AG09309 (cell line): ENCODE data around the gene SPATA33.

ENCODE experiments used
- DNase-seq: peaks from one replicate; pipeline ENCODE4 v3.0.0-alpha.2; 2010; ENCODE audit warnings: low read depth
- H3K4me3 ChIP-seq: 2 replicates; pipeline ENCODE4 v1.5.1; 2011; ENCODE audit warnings: mild to moderate bottlenecking, low read depth, low read length, moderate library complexity; ENCODE audit not compliant: control insufficient read depth
- TF ChIP-seq, protein P1 (sequence below): IDR thresholded peaks from 2 replicates; pipeline ENCODE4 v1.5.1; 2011; ENCODE audit warnings: mild to moderate bottlenecking, low read depth, low read length, inconsistent platforms; ENCODE audit not compliant: insufficient read depth, control insufficient read depth; ENCODE audit errors: missing control alignments

SPATA33 gene

GRCh38 chr16:89619840-89620239 is 37.8 kb upstream of the SPATA33 start:
- no peak overlapping the region for H3K4me3 ChIP-seq
- TF ChIP-seq, protein P1, sequence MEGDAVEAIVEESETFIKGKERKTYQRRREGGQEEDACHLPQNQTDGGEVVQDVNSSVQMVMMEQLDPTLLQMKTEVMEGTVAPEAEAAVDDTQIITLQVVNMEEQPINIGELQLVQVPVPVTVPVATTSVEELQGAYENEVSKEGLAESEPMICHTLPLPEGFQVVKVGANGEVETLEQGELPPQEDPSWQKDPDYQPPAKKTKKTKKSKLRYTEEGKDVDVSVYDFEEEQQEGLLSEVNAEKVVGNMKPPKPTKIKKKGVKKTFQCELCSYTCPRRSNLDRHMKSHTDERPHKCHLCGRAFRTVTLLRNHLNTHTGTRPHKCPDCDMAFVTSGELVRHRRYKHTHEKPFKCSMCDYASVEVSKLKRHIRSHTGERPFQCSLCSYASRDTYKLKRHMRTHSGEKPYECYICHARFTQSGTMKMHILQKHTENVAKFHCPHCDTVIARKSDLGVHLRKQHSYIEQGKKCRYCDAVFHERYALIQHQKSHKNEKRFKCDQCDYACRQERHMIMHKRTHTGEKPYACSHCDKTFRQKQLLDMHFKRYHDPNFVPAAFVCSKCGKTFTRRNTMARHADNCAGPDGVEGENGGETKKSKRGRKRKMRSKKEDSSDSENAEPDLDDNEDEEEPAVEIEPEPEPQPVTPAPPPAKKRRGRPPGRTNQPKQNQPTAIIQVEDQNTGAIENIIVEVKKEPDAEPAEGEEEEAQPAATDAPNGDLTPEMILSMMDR: no peak
- DNase-seq: no peak

GRCh38 chr16:89620406-89620841 is 37.2 kb upstream of the SPATA33 start:
- TF ChIP-seq, protein P1: no peak
- H3K4me3 ChIP-seq: no peak overlapping the region
- DNase-seq: no peak

DNA sequence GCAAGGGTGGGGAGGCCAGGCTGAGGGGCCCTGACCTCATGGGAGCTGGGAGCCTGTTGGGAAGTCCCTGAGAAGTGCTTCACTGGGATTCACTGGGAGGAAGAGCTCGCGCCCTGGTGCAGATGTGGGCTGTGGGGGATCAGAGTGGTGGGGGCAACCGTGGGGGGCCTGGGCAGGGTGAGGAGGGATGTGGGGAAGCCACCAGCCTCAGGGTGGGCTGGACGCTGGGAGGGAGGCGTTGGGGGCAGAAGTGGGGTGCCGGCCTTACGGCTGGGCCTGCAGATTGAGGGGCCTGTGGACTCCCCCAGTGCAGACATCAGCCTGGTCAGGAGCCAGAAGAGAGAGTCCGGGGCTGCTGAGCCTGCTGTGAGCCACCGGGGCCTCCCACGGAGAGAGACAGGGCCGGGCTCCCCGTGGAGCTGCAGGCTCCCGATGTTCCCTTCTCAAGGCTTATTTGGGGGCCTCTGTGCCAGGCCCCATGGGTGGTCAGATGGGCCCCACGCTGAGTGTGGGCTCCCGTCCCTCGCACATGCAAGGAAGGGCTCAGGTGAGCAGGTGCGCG is 36.4 kb upstream of the SPATA33 start:
- TF ChIP-seq, protein P1: no peak
- H3K4me3 ChIP-seq: no peak overlapping the region

GRCh38 chr16:89621698-89622409 is 35.8 kb upstream of the SPATA33 start:
- TF ChIP-seq, protein P1: no peak
- H3K4me3 ChIP-seq: no peak overlapping the region
- DNase-seq: no peak

More for the DNA sequence above, 36.4 kb upstream of the SPATA33 start:
- no peak for DNase-seq

DNA sequence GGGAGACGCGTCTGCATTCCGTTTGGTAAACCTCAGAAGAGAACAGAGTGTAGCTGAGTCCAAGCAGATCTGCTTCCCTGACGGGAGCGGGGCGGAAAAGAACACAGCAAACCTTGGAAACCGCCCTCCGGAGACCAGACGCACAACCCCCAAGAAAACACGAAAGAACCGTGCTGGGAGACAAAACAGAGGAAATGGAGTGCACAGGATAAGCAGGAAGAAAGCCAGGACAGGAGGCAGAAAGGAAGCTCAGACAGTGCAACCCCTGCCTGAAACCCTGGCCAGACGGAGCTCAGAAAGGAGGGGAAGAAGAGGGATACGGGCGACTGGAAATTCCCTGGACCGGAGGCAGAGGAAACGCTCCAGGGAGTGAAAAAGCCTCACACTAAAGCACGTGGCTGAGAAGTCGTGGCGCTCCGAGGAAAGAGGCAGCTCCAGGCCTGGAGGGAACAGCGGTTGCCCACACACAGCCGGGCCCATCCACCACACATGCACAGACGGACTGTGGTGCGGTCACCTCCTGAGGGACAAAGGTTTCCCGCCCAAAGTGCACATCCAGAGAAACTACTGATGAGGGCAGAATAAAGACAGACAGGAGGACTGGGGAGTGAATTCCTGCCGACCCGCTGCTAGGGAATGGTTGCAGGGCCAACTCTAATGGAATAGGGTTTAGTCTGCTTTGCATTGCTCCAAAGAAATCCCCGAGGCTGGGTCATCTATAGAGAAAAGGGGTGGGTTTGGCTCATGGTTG is 34.0 kb upstream of the SPATA33 start:
- DNase-seq: no peak
- TF ChIP-seq, protein P1: no peak
- no peak overlapping the region for H3K4me3 ChIP-seq

GRCh38 chr16:89624777-89625761 is 32.6 kb upstream of the SPATA33 start:
- no peak for DNase-seq
- H3K4me3 ChIP-seq: no peak overlapping the region
- TF ChIP-seq, protein P1: no peak
